ENCODE results near the gene TFCP2.
A peak's percentile ranks its signal among the peaks of the same experiment; 100 is the strongest.

The TFCP2 gene

GRCh38 chr12:51047655-51048540, 125.0 kb downstream of the TFCP2 start, which contains the start of gene LETMD1:
TSS of gene LETMD1 (plus strand) at chr12:51048327. CDS start at chr12:51048357, 30 bp downstream.
- H3K4me3 ChIP-seq, result peak within 1 kb of the TSS; percentile 69
- H3K27me3 ChIP-seq (ENCODE audit: low read depth), result no peaks in the 10 kb centered on the region
- peaks cover 24% of the 10 kb centered on the region for H3K36me3 ChIP-seq (replicated peaks)
- in situ Hi-C loops (cut with MboI; ENCODE audit: low sequenced_read_pairs), result no loop called here
- DNase-seq (ENCODE audit: low spot score in 2 of 2), result peak; percentile 94 to 98
- peaks cover 10% of the 10 kb centered on the region for H3K4me1 ChIP-seq
- no peaks in the 10 kb centered on the region for H3K9me3 ChIP-seq
